ENCODE measurements around the gene ABCA7. TPM values are rescaled to one million over a fixed set of nuclear protein-coding genes. Genes with fewer than 3 reads are reported as not detected.
A peak's percentile ranks its signal among the peaks of the same experiment; 100 is the strongest.

Gene ABCA7
- total and polyA plus RNA-seq, 2 of the 13 experiments (the other 11 are each of a cell fraction or from before 2014, with no cell fraction given) = 4.4 to 32.4 TPM

- TF ChIP-seq, protein P1, sequence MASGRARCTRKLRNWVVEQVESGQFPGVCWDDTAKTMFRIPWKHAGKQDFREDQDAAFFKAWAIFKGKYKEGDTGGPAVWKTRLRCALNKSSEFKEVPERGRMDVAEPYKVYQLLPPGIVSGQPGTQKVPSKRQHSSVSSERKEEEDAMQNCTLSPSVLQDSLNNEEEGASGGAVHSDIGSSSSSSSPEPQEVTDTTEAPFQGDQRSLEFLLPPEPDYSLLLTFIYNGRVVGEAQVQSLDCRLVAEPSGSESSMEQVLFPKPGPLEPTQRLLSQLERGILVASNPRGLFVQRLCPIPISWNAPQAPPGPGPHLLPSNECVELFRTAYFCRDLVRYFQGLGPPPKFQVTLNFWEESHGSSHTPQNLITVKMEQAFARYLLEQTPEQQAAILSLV (CRISPR knock-in tag; IDR thresholded peaks at IDR 0.05; ENCODE audit: borderline replicate concordance) = no peak; the same call in 1 of the 2 replicates
- TF ChIP-seq ZNF256 (CRISPR knock-in tag; conservative IDR thresholded peaks at IDR 0.05) = peak; percentile 54; the same call in 1 of the 2 replicates
- no peak for TF ChIP-seq ZNF333 (CRISPR knock-in tag; IDR thresholded peaks at IDR 0.05; ENCODE audit: borderline replicate concordance)
- TF ChIP-seq BRF2 (CRISPR knock-in tag; IDR thresholded peaks at IDR 0.05) = no peak
- TF ChIP-seq ATRX (CRISPR knock-in tag; IDR thresholded peaks at IDR 0.05; ENCODE audit: borderline replicate concordance) = no peak; the same call in 1 of the 2 replicates
- TF ChIP-seq, protein P2, sequence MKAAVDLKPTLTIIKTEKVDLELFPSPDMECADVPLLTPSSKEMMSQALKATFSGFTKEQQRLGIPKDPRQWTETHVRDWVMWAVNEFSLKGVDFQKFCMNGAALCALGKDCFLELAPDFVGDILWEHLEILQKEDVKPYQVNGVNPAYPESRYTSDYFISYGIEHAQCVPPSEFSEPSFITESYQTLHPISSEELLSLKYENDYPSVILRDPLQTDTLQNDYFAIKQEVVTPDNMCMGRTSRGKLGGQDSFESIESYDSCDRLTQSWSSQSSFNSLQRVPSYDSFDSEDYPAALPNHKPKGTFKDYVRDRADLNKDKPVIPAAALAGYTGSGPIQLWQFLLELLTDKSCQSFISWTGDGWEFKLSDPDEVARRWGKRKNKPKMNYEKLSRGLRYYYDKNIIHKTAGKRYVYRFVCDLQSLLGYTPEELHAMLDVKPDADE (CRISPR knock-in tag; IDR thresholded peaks at IDR 0.05) = no peak
- TF ChIP-seq ZSCAN20 (CRISPR knock-in tag; IDR thresholded peaks at IDR 0.05; ENCODE audit: borderline replicate concordance) = no peak; the same call in 1 of the 2 replicates
- TF ChIP-seq ZSCAN9 (CRISPR knock-in tag; IDR thresholded peaks at IDR 0.05; ENCODE audit: borderline replicate concordance) = peak; percentile 35
- peak; percentile 93 for TF ChIP-seq ZBTB38 (CRISPR knock-in tag; IDR thresholded peaks at IDR 0.05)
- TF ChIP-seq TP53 (CRISPR knock-in tag; conservative IDR thresholded peaks at IDR 0.05) = 0 out of 2 replicates have a peak, but pooled peaks have one; percentile 43
- peak; percentile 40; the same call in 1 of the 2 replicates for TF ChIP-seq RBAK (CRISPR knock-in tag; IDR thresholded peaks at IDR 0.05)
- peak; percentile 92 for TF ChIP-seq ZSCAN12 (CRISPR knock-in tag; IDR thresholded peaks at IDR 0.05)
- TF ChIP-seq ZNF775 (CRISPR knock-in tag; IDR thresholded peaks at IDR 0.05; ENCODE audit: borderline replicate concordance) = no peak
- TF ChIP-seq WIZ (CRISPR knock-in tag; IDR thresholded peaks at IDR 0.05) = no peak
- TF ChIP-seq NFE2L2 (IDR thresholded peaks at IDR 0.05; ENCODE audit: low read length) = no peak
- no peak for TF ChIP-seq JDP2 (CRISPR knock-in tag; IDR thresholded peaks at IDR 0.05; ENCODE audit: borderline replicate concordance)
- TF ChIP-seq POLR2AphosphoS2 (IDR thresholded peaks at IDR 0.05; ENCODE audit: low read depth, low read length) = no peak
- 0 out of 2 replicates have a peak, but pooled peaks have one; percentile 51 for TF ChIP-seq HNRNPL (IDR thresholded peaks at IDR 0.05; ENCODE audit: low read depth, low read length)
- peak; percentile 63 for TF ChIP-seq TAF1 (CRISPR knock-in tag; IDR thresholded peaks at IDR 0.05)
- TF ChIP-seq TSC22D2 (CRISPR knock-in tag; IDR thresholded peaks at IDR 0.05; ENCODE audit: borderline replicate concordance) = 0 out of 2 replicates have a peak, but pooled peaks have one; percentile 52
- TF ChIP-seq ZFP41 (CRISPR knock-in tag; IDR thresholded peaks at IDR 0.05; ENCODE audit: borderline replicate concordance) = peak; percentile 72; the same call in 1 of the 2 replicates
- peak; percentile 44; the same call in 1 of the 2 replicates for TF ChIP-seq PATZ1 (CRISPR knock-in tag; IDR thresholded peaks at IDR 0.05)
- TF ChIP-seq ZNF747 (CRISPR knock-in tag; IDR thresholded peaks at IDR 0.05; ENCODE audit: borderline replicate concordance) = no peak
- TF ChIP-seq ZFAT (CRISPR knock-in tag; conservative IDR thresholded peaks at IDR 0.05) = no peak
- peak; percentile 85 for TF ChIP-seq REPIN1 (CRISPR knock-in tag; IDR thresholded peaks at IDR 0.05; ENCODE audit: borderline replicate concordance, low read depth)
Measured at GRCh38 chr19:1050989-1051788, 11.3 kb downstream of the ABCA7 start (continued).

Data from HepG2 (cell line).